HCT116 (cell line): ENCODE results near the gene ARHGAP9.

Experiments used
- ATF3 ChIP-seq: IDR thresholded peaks from 2 replicates; pipeline ENCODE4 v1.6.1; 2012
- CEBPB ChIP-seq: IDR thresholded peaks from 2 replicates; pipeline ENCODE4 v1.6.1; 2012; ENCODE audit warnings: low read depth
- EGR1 ChIP-seq: IDR thresholded peaks from 2 replicates; pipeline ENCODE4 v1.6.1; 2012; ENCODE audit warnings: low read depth
- EZH2 ChIP-seq: fragments of 200-600 bp; sonication (generic); IDR thresholded peaks from 2 replicates; pipeline ENCODE4 v1.6.1; 2017; ENCODE audit warnings: antibody characterized with exemption, mixed run types
- JUND ChIP-seq: IDR thresholded peaks from 2 replicates; pipeline ENCODE4 v1.6.1; 2012
- POLR2AphosphoS5 ChIP-seq: IDR thresholded peaks from 2 replicates; pipeline ENCODE4 v1.6.1; 2011; ENCODE audit warnings: mild to moderate bottlenecking, low read depth, low read length, moderate library complexity
- RAD21 ChIP-seq: IDR thresholded peaks from 2 replicates; pipeline ENCODE4 v1.6.1; 2012; ENCODE audit warnings: low read depth, mild to moderate bottlenecking
- SIN3A ChIP-seq: IDR thresholded peaks from 2 replicates; pipeline ENCODE4 v1.6.1; 2012; ENCODE audit warnings: low read depth
- SP1 ChIP-seq: IDR thresholded peaks from 2 replicates; pipeline ENCODE4 v1.6.1; 2012; ENCODE audit warnings: low read depth
- TF ChIP-seq, protein P1 (sequence below), 3 experiments: fragments of 200-600 bp in 1 of 3; sonication (generic) in 1 of 3; IDR thresholded peaks in 2 of 3; conservative IDR thresholded peaks in 1 of 3; 2 replicates each; pipeline ENCODE4 v1.5.1; 2012 to 2017; ENCODE audit warnings: low read depth in 2 of 3, low read length in 2 of 3, antibody characterized with exemption in 1 of 3, borderline replicate concordance in 1 of 3, control low read depth in 1 of 3, mild to moderate bottlenecking in 1 of 3, mixed read lengths in 1 of 3, mixed run types in 1 of 3, moderate library complexity in 1 of 3; ENCODE audit not compliant: insufficient read depth in 1 of 3
- TF ChIP-seq, protein P2 (sequence below): IDR thresholded peaks from 2 replicates; pipeline ENCODE4 v1.6.1; 2012
- TF ChIP-seq, protein P3 (sequence below): IDR thresholded peaks from 2 replicates; pipeline ENCODE4 v1.6.1; 2011; ENCODE audit warnings: mild to moderate bottlenecking, low read length, moderate library complexity; ENCODE audit not compliant: insufficient replicate concordance; ENCODE audit errors: extremely low read depth

GRCh38 chr12:57488402-57489156, 8.9 kb upstream of the ARHGAP9 start:
- TF ChIP-seq, protein P1, sequence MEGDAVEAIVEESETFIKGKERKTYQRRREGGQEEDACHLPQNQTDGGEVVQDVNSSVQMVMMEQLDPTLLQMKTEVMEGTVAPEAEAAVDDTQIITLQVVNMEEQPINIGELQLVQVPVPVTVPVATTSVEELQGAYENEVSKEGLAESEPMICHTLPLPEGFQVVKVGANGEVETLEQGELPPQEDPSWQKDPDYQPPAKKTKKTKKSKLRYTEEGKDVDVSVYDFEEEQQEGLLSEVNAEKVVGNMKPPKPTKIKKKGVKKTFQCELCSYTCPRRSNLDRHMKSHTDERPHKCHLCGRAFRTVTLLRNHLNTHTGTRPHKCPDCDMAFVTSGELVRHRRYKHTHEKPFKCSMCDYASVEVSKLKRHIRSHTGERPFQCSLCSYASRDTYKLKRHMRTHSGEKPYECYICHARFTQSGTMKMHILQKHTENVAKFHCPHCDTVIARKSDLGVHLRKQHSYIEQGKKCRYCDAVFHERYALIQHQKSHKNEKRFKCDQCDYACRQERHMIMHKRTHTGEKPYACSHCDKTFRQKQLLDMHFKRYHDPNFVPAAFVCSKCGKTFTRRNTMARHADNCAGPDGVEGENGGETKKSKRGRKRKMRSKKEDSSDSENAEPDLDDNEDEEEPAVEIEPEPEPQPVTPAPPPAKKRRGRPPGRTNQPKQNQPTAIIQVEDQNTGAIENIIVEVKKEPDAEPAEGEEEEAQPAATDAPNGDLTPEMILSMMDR (IDR thresholded peaks at IDR 0.05 in 2 of 3, conservative IDR thresholded peaks at IDR 0.05 in 1 of 3; ENCODE audit: borderline replicate concordance in 1 of 3, insufficient read depth in 1 of 3, low read depth in 2 of 3, low read length in 2 of 3): no peak
- TF ChIP-seq JUND: no peak
- TF ChIP-seq SP1: no peak
- no peak for TF ChIP-seq RAD21
- no peak for TF ChIP-seq POLR2AphosphoS5
- TF ChIP-seq EGR1: no peak
- TF ChIP-seq, protein P2, sequence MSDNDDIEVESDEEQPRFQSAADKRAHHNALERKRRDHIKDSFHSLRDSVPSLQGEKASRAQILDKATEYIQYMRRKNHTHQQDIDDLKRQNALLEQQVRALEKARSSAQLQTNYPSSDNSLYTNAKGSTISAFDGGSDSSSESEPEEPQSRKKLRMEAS: no peak
- no peak for TF ChIP-seq CEBPB
- no peak; the same call in 1 of the 2 replicates for TF ChIP-seq SIN3A
- no peak for TF ChIP-seq ATF3
- no peak for TF ChIP-seq EZH2
- TF ChIP-seq, protein P3, sequence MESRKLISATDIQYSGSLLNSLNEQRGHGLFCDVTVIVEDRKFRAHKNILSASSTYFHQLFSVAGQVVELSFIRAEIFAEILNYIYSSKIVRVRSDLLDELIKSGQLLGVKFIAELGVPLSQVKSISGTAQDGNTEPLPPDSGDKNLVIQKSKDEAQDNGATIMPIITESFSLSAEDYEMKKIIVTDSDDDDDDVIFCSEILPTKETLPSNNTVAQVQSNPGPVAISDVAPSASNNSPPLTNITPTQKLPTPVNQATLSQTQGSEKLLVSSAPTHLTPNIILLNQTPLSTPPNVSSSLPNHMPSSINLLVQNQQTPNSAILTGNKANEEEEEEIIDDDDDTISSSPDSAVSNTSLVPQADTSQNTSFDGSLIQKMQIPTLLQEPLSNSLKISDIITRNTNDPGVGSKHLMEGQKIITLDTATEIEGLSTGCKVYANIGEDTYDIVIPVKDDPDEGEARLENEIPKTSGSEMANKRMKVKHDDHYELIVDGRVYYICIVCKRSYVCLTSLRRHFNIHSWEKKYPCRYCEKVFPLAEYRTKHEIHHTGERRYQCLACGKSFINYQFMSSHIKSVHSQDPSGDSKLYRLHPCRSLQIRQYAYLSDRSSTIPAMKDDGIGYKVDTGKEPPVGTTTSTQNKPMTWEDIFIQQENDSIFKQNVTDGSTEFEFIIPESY: no peak
